Islet of Langerhans (tissue), 1 donor: ENCODE data around the gene SNF8.

Source experiments
- FAIRE-seq: peaks from one replicate; lab custom pipeline; 2011; peaks lifted over from hg19 to GRCh38; lab: Jason Lieb, UNC

Gene SNF8

GRCh38 chr17:48928876-48929811 is 15.5 kb downstream of the SNF8 start:
- FAIRE-seq = no peak

GRCh38 chr17:48927978-48928745 is 16.5 kb downstream of the SNF8 start:
- no peak for FAIRE-seq

DNA sequence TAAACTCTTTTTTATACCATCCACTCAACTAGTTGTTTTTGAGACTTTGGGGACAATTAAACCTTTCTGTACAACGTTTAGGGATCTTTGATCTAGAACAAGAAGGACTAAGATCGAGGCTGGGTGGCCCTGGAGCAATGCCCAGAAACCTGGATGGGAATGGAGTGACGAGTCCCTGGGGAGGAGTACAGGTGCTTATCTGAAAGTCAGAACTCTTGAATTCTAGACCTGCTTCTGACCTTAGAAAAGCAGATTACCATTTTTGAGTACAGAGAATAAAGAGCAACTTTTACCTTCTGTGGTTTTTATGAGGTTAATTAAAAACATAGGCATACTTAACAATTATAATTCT is 18.7 kb downstream of the SNF8 start:
- FAIRE-seq = no peak

DNA sequence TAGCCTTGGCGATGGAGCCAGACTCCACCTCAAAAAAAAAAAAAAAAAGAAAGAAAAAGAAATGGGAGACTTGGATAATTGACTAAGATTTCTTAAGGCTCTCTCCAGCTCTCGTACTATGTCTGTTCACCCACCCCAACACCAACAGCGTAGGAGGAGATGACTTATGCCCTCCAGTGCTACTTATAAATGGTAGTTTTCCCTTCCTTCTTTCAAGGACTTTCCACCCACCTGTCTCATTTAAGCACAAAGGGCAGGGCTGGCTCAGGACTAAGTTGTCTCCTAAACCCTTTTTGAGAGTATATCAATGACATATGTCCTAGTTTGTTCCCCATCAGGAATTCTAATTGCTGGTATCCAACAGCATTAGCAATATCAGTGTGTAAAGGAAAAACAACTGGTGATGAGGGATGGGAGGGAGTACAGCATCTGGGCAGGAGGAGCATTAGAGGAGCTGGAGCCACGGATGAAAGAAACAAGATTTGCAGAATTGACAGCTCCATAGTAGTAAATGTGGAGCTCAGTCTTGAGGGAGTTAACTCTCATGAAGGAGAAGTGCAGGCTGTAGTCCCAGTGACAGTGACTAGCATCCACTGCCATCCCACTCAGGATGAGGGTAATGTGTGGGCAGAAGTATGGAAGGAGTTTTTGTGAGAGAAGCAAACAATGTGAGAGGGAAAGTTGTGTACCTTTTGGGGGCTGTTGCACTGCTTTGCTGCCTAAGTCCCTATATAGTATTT is 19.2 kb downstream of the SNF8 start:
- no peak for FAIRE-seq

GRCh38 chr17:48915459-48916282 is 29.0 kb downstream of the SNF8 start:
- FAIRE-seq = no peak

GRCh38 chr17:48912476-48912875 is 32.2 kb downstream of the SNF8 start:
- no peak for FAIRE-seq

DNA sequence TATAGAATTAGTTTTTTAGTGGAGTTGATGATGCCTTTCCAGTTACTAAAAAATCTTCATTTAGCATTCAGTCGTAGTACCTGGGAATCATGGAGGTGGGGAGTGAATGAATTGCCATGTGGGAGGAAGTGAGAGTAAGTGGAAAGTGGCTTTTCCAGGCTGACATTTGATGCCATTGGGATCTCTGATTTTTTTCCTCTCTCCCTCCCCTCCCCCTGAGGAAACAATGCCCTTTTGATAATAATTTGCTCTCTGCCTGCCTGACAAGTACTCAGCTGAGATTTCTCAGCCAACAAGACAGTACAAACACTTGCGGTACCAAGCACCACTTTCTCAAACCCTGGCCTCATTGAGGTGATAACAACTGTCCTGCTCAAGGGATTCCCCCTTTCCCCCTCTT is 34.3 kb downstream of the SNF8 start:
- FAIRE-seq = no peak

DNA sequence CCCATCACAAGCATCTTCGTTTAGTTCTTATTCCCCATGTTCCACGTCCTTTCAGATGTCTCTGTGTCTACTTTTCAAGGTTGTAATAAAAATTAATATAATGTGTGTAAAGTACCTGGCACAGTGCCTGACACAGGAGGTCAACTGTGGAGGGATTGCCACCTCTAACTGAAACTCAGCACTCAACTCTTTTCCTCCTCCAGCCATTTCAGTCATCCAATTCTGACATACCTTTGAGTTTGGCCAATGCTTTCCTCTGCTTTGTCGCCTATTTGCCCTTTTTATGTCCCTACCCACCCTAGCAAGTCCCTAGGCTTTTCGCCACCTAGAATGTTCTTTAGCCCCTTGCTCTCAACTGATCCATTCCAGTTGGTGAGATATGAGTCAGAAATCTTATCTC is 34.9 kb downstream of the SNF8 start:
- FAIRE-seq = no peak

GRCh38 chr17:48908853-48909394 is 35.7 kb downstream of the SNF8 start:
- no peak for FAIRE-seq

GRCh38 chr17:48908047-48908843 is 36.4 kb downstream of the SNF8 start, which contains the start of gene UBE2Z:
Gene UBE2Z, plus strand, starts transcription at chr17:48908407. Its CDS starts 97 bp downstream, at chr17:48908504.
- no peak for FAIRE-seq

DNA sequence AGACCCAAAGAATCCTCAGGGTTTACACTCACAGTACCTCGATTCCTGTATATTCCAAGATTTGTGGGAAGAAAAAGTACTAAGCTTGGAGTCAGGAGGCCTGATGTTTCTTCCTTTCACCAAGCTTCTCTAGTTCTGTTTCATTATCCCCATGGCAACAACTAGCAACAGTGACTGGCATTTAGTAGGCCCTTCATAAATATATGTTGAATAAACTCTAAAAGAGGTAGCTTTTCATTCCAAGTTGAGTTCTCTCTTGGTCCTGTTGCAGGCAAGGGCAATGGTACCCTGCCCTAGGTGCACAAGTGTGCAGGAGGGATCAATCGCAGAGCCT is 37.0 kb downstream of the SNF8 start:
- FAIRE-seq = no peak

- FAIRE-seq = no peak
These were observed 38.6 kb downstream of the SNF8 start for GRCh38 chr17:48905987-48906515.

DNA sequence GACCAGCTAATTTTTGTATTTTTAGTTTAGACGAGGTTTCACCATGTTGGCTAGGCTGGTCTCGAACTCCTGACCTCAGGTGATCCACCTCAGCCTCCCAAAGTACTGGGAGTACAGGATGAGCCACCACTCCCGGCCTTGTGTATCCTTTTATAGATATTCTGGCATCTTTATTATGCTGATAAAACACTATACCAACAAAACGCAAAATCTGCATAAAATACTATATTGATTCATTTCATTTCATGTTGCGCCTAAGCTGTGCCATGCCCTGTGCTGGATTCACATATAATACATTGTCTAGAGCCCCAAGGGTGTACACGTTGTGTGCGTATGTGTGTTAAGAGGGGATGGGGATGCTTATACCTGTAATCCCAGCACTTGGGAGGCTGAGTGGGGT is 40.2 kb downstream of the SNF8 start:
- no peak for FAIRE-seq

- no peak for FAIRE-seq
These were observed 41.2 kb downstream of the SNF8 start for GRCh38 chr17:48903401-48903800.

DNA sequence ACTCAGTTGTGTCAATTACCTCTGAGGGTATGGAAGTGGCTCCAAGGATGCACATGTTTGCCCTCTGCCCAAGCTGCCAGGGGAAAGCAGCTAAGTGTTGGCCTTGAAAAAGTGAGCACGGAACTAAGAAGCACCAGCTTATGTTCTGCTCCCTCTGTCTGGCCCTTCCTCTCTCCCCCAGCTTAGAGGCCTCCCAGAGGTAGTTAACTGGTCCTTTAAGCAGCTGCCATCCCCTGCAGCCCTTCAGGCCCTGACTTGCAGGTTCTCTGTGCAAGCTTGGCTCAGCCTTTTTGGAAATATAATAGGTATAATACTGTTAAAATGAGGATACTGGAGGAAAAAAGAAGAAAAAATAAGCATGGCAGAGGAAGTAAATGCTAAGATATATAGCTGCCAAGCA is 43.4 kb downstream of the SNF8 start:
- no peak for FAIRE-seq

GRCh38 chr17:48894886-48895285 is 49.8 kb downstream of the SNF8 start:
- no peak for FAIRE-seq

GRCh38 chr17:48893646-48894508 is 50.8 kb downstream of the SNF8 start:
- no peak for FAIRE-seq

DNA sequence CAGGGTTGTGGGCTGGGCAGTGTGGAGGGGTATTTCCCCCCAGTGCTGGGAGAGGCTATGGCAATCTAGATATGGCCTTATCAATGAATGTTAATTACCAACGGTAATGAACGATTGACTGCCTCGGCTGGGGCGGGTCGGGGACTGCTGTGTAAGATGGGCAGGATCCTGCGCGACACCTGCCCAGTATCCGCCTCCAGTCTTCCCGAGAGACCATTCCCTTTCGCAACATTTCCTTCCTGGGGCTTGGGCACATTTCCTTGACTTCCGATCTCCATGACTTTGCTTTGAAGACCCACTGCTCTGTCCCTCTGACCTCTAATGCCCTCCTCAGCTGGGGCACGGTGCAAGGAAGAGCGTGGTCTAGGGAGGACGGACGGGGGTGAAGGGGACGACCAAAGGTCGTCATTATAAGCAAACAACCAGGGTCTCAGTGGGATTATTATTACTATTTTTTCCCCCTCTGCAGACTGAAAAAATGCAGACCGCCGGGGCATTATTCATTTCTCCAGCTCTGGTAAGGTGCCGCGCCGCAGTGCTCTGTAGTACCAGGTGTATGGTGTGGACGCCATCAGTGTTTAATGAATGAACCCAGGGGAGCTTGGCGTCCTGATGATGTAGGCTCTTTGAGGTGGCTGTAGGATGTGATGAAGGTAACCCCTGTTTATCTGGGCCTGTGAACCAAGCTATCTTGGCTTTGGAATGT is 51.5 kb downstream of the SNF8 start:
- FAIRE-seq = no peak

DNA sequence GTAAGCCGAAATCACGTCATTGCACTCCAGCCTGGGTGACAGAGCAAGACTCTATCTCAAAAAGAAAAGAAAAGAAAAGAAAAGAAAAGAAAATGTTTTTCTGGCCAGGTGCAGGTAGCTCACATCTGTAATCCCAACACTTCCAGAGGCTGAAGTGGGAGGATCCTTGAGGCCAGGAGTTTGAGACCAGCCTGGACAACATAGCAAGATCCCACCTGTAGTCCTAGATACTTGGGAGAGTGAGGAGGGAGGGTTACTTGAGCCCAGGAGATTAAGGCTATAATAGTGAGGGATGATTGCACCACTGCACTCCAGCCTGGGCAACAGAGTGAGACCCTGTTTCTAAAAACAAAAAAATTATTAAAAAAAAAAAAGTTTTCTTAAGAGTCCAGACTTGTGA is 54.6 kb downstream of the SNF8 start:
- no peak for FAIRE-seq
